ELR (cell line): ENCODE data around the gene DIABLO.
"Not testable (repeated sequence)": the region's sequence is repeated elsewhere in the genome, so short reads cannot be mapped to it uniquely, and the experiment has no call there.

Experiments
- DNase-seq: peaks from one replicate; pipeline ENCODE4 v3.0.0-alpha.2; 2015; ENCODE audit warnings: low read depth

Gene DIABLO

DNA sequence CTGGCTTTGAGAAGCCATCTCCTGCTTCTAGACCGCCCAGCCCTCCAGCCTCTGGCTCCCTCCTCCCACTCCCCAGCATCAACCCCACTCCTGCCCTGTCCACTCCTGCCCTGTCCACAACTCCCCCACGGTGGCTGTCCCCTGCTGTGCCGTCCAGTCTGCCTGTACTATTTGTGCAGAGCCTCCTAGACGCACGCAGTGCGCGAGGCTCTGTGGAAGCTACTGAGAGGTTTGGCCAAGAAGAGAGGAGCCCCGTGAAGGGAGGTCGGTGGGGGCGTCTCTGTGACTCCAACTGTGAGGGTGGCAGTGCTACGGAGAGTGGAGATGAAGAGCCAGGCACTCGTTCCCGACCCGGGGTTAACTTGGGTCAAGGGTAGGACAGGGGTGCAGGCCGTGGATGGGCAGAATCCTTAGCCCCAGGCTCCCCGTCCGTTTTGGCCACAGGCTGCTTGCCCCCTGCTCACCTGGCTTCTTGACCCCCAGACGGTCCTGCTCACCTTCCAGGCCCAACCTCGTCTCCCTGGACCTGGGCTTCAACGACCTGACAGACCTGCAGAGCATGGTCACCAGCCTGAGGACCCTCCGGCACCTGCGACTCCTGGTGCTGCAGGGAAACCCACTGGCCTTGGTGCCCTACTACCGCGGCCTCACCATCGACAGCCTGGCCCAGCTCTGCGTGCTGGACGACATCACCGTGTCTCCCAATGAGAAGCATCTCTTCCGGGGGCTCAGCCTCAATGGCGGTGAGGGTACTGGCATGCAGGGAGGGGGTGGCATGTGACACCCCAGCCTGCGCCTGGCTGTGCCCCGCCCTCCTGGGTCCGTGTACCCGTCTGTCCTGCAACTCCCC is 36.0 kb downstream of the DIABLO start:
- no peak for DNase-seq

DNA sequence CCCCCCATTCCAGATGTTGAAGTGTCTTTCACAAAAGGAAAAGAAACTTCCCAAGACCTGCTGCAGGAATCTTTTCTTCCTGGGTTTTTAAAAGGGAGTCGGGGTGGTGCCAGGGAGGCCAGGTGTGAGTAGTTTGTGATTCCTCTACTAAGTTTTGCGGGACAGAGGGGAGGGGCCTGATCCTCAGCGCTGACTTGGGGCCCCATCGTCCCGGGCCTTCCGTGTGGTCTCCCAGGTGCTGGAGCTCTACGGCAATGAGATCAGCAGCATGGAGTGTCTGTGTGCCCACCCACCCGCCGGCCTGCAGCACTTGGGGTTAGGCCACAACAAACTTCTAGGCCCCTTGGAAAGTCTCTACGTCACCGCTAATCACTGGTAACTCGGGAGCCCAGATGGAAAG is 38.4 kb downstream of the DIABLO start:
- DNase-seq: no peak

GRCh38 chr12:122185494-122186082 is 40.3 kb downstream of the DIABLO start:
- no peak for DNase-seq

- no peak for DNase-seq
Measured at GRCh38 chr12:122185079-122185478, 40.8 kb downstream of the DIABLO start.

DNA sequence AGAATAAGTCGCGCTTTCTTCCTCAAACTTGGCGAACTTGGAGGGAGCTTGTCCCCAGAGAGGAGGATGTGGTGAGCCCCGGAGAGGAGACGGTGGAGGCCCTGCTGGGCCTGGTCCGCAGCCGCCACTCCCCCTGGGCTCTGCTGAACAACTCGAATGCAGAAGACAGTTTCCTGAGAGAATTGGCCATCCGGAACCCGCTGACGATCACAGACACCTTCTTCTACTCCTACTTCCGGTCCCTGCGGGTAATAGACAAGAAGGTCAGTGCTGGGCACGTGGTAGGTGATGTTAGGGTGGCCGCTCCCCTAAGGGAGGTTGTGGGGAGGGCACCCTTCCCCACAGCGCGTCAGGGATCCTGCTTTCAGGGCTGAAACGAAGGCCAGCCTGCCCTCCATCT is 41.3 kb downstream of the DIABLO start:
- DNase-seq: no peak

DNA sequence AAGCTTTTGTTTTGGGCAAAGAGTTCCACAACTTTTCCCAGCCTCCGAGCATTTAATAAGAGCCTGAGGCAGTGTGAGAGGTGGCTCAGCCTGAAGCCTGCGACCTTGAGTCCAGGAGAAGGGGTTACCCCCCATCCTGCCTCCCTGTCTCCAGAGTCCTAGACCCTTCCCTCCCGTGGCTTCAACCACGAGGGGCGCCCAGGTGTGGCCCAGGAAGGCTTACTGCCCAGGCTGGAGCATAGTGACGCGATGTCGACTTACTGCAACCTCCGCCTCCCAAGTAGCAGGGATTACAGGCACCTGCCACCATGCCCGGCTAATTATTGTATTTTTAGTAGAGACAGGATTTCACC is 42.3 kb downstream of the DIABLO start:
- no peak for DNase-seq

DNA sequence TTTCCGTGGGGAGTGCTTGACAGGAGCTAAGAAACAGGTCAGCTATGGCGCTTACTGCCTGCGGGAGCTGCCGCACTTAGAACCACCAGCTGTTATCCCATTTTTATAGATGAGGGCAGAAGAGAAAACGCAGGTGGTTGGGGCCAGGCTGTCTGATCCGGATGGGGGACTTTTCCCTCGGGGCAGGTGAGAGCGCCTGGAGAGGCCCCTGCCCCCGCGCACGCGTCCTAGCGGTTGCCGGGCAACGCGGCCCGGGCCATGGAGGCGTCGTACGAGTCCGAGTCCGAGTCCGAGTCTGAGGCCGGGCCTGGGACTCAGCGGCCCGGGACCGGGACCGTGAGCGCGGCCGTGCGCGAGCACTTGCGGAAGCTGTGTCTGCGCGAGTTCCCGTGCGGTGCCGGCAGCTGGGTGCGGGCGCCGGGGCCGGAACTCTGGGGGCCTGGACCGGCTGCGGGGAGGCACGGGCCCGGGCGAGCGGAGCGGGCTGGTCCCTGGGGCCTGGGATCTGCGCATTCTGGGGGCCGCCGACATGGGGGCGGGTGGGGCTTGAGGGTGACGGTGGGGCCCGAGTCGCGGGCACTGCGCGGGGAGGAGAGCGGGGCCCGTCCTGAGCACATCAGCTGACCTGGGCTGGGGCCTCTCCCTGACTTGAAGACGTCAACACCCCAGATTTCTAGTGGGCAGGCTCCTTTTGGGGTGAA is 42.8 kb downstream of the DIABLO start, which contains the start of gene LRRC43:
TSS of gene LRRC43 (plus strand) at position 237 of the 701 bp plus-strand sequence. CDS start at position 259, 22 bp downstream.
- DNase-seq: peak; percentile 39

DNA sequence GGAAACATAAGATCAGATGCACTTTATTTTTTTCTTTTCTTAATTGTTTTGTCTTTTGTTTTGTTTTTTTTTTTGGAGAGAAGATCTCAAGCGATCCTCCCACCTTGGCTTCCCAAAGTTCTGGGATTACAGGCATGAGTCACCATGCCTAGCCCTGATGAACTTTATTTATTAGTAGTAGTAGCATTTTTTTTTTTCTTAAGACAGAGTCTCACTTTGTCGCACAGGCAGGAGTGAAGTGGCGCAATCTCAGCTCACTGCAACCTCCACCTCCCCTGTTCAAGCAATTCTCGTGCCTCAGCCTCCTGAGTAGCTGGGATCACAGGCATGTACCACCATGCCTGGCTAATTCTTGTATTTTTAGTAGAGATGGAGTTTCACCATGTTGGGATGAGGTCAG is 49.4 kb downstream of the DIABLO start:
- not testable (repeated sequence) for DNase-seq

DNA sequence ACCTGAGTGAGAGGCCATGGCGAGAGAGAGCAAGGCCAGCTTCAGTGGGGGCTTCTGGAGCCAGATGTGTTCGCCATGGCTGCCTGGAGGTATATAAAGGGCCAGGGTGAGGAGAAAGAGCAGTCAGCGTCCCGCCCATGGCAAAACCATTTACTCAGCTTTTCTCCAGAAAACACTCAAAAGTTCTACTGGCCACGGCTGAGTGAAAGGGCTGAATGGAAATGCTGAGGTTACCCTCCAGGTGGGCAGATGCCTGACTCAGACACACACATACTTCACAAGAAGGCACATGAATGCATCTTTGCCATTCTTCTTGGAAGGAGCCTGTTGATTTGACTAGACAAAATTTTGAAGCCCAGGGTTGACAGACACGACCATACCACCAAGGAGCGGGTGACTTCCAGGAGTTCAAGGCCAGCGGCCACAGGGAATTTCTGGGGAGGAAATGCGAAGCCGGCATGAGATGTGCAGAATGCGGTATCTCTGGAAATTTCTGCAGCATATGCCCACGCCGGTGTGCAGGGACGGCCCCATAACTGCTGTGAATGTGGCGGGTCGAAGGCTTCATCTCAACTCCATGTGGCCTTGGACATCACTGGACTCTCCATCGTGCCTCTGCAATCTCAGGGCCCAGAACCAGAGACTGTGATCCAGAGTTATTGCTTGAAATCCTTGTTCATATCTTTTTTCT is 51.6 kb downstream of the DIABLO start, which contains the start of gene IL31:
TSS of gene IL31 (minus strand) at position 67 of the 691 bp plus-strand sequence. CDS start at position 18, 49 bp downstream.
- DNase-seq: no peak

GRCh38 chr12:122172262-122172939 is 53.5 kb downstream of the DIABLO start:
- no peak for DNase-seq

DNA sequence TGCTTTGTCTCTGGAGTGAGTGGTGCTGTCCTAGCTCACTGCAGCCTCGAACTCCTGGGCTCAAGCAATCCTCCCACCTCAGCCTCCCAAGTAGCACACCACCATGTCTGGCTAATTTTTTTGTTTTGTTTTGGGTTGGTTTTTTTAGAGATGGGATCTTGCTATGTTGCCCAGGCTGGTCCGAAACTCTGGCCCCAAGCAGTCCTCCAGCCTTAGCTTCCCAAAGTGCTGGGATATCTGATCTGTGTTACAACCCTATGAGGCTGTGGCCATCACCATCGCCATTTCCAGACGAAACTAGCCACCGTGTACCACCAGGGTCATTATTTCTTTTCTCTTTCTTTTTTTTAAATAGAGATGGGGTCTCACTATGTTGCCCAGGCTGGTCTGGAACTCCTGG is 54.5 kb downstream of the DIABLO start:
- no peak for DNase-seq

DNA sequence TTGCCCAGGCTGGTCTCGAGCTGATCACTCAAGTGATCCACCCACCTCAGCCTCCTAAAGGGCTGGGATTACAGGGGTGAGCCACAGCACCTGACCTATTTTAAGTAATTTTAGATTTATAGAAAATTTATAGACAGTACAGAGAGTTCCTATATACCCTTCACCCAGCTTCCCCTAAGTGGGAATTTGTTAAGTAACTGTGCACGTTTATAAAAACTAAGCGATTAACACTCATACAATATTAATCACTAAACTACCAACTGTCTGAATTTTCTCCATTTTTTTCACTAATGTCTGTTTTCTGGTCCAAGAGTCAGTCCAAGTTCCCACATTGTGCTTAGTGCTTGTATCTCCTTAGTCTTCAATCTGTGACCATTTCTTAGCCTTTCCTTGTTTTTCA is 57.4 kb downstream of the DIABLO start:
- no peak for DNase-seq

DNA sequence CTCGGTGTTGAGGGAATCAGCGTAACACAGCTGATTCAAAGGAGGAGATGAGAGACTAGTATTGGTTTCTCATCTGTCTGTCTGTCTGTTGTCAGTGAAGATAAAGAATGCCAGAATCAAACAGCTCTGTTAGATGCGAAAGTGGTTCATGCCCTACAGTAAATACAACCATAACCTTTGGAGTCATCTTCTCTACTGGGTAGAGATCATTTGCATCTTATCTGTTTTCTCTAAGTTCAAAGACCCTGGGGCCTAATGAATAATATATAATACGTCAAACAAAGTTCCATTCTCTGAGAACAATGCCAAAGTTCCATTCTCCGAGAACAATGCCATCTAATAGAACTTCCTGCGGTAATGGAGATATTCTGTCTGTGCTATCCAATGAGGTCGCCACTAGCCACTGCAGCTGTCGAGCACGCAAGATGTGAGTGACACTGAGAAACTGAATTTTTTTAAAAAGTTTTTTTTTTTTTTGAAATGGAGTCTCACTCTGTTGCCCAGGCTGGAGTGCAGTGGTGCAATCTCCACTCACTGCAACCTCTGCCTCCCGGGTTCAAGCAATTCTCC is 58.4 kb downstream of the DIABLO start:
- no peak for DNase-seq

- no peak for DNase-seq
Measured at GRCh38 chr12:122166422-122167349, 59.2 kb downstream of the DIABLO start.

GRCh38 chr12:122162976-122163375 is 62.9 kb downstream of the DIABLO start:
- no peak for DNase-seq

GRCh38 chr12:122161682-122162081 is 64.2 kb downstream of the DIABLO start:
- no peak for DNase-seq

- no peak for DNase-seq
Measured at GRCh38 chr12:122160761-122161160, 65.1 kb downstream of the DIABLO start.

DNA sequence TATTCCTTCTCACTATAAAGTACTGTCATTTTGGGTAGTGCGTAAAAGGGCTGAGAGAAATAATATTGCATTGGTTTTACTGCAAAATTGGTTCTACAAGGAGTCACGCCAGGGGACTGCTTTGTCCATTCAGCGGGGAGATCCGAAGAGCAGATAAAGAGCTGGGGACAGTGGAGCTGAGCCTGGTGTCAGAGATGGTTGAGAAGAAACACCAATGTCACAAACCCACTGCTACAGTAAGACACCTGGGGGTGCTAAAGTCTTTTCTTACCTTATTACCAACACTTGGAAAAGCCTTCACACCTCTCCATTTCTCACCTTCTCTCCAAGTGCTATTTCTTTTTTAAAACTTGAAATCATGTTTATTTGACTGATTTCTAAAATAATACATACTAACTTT is 66.0 kb downstream of the DIABLO start:
- DNase-seq: no peak

DNA sequence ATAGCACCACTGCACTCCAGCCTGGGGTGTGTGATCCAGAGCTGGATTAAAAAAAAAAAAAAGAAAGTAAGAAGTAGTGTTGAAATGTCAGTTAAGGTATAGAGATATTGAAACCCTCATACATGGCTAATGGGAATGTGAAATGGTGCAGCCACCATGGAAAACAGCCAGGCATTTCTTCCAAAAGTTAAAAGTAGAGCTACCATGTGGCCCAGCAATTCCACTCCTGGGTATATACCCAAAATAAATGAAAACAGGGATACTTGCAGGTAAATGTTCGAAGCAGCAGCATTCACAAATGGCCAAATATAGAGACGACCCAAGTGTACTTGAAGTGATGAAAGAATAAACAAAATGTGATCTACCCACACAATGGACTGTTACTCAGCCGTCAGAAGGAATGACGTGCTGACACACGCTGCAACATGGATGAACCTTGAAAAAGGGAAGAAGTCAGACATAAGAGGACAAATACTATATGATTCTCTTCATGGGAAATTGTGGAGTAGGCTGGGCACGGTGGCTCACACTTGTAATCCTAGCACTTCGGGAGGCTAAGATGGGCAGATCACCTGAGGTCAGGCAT is 67.1 kb downstream of the DIABLO start:
- DNase-seq: no peak
